HG03469 (cell line): ENCODE data around the gene MAGI1.

Experiments
- ATAC-seq: cut with Tn5 transposase; IDR thresholded peaks from one replicate; pipeline ENCODE4 v1.9.1; 2021; ENCODE audit warnings: mild to moderate bottlenecking, moderate library complexity, moderate number of reproducible peaks; ENCODE audit not compliant: unreplicated experiment

The MAGI1 gene

DNA sequence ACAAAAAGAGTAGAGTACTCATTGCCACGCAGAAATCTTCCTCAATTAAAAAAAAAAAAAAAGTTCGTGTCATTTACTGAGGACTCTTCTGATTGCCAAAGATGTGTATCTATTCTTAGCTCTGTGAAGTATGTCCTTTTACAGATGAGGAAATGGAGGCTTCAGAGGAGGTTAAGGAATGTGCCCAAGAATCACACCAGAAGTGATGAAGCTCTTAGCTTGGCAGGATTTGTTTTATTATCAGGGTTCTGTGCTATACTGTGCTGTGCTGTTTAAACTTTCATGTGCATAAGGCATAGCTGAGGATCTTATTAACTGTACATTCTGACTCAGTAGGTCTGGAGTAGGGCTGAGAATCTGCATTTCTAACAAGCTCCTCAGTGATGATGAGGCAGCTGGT is 685.8 kb downstream of the MAGI1 start:
- ATAC-seq, result no peak

DNA sequence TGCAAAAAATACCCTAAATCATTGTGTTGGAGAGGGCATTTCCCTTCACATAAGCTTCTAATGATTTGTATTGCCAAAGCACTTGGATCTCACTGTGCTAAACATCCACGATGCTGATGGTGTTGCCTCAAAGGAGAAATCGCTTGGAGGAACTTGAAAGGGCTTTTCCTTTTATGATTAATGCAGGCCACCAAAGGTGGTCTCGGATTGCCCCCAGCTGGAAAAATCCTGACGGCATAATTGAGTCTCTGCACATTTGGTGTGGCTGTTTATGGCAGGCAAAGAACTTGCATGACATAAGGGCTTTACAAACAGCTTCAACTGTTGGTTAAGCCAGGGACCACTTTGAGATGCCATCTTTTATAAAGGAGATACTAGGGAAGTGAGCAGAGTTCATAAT is 687.0 kb downstream of the MAGI1 start:
- no peak for ATAC-seq

DNA sequence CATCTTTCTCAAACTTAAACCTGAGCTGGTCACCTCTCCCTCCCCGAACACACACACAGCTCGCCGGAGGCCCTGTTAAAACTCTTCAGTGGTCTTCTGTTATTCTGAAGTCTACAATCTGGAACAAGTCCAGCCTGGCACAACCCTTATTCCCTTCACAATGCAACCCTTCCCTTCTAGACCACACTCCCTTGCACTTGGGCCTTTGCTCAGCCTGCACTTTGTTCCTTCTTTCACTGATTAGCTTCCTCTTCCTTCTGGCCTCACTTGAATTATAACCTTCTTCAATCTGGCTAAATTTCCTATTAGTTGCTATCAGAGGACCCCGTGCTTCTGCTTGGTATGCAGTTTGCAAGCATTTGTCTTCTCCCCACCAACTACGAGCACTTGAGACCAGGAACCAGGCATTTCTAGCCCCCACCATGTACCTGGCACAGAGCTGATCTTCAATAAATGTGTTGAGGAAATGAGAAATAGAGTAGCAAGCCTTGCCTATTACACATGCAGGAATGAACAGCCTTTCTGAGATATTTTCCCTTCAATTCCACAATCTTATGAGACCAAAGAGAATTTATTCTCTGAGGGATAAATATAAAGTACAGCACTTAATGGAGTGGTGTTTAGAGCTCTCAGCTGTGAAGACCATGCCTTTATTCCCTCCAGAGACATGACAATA is 687.8 kb downstream of the MAGI1 start:
- no peak for ATAC-seq

GRCh38 chr3:65348398-65348995 is 690.2 kb downstream of the MAGI1 start:
- no peak for ATAC-seq

- no peak for ATAC-seq
These were observed 691.6 kb downstream of the MAGI1 start for GRCh38 chr3:65347166-65347565.

DNA sequence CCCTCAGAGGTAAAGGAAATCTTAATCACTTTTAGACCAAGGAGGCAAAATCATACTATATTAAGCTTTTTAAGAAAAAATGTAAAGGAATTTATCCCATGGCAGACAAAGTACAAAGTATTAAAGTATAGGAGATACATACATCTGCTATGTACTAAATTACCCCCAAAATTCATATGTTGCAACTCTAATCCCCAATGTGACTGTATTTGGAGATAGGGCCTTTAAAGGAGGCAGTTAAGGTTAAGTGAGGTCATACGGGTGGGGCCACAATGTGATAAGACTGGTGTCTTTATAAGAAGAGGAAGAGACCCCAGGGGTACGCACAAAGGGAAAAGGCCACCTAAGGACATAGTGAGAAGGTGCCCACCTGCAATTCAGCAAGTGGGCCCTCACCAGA is 693.9 kb downstream of the MAGI1 start:
- ATAC-seq, result no peak

GRCh38 chr3:65344444-65344843 is 694.3 kb downstream of the MAGI1 start:
- no peak for ATAC-seq

GRCh38 chr3:65343736-65344135 is 695.0 kb downstream of the MAGI1 start:
- no peak for ATAC-seq

DNA sequence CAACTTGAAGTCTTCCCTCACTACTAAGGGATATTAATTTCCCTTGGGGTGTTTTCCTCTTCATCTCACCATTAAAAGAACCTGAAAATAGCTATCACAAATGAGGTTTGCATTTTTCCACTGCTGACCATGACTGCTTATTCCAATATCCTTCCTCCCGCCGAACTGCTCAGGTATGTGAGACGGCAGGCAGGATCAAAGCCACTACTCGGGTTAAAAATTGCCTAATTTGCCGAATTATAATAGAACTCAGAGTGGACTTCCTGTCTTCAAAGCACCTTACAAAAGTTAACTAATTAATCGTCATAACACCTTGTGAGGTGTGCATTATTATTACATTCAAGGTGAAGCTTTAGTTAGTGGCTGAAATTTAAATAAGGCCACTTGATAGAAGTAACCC is 695.7 kb downstream of the MAGI1 start:
- ATAC-seq, result no peak

GRCh38 chr3:65342084-65342683 is 696.5 kb downstream of the MAGI1 start:
- ATAC-seq, result no peak

- ATAC-seq, result no peak
These were observed 699.5 kb downstream of the MAGI1 start for GRCh38 chr3:65339192-65339740.

GRCh38 chr3:65338571-65338970 is 700.1 kb downstream of the MAGI1 start:
- no peak for ATAC-seq

GRCh38 chr3:65335587-65335986 is 703.1 kb downstream of the MAGI1 start:
- ATAC-seq, result no peak

- no peak for ATAC-seq
These were observed 704.6 kb downstream of the MAGI1 start for GRCh38 chr3:65334045-65334665.

DNA sequence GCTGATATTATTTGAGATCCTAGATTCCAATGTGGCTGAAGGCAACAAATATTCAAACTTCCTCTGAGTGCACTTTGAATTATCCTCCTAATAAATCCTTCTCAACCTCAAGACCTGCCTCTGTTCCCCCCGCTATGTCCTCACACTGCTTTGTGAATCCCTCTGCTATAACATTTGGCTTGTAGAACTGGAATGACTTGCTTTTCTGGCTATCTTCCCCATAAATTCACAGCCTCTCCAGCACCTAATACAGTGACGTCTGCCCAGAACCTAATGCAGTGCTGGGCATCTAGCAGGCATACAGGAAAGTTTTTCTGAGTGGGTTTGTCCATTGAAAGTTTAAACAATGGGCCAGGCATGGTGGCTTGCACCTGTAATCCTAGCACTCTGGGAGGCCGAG is 707.0 kb downstream of the MAGI1 start:
- no peak for ATAC-seq

DNA sequence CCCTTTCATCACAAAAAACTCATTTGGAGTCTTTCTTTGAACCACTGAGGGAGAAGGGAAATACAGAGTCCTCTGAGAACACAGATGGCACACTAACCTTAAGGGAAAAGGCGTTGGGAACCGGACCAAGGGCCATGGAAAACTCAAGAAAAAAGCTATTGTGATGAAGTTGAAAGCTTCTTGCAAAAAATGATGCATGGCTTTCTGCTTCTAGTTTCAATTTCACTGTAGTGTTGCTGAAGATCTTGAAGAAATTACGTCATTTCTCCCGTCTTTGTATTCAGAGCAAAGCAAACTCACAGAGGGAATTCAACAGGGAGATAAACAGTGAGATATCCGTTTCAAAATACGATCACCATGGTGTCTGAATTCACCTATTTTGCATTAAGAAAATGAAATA is 708.6 kb downstream of the MAGI1 start:
- no peak for ATAC-seq

GRCh38 chr3:65328148-65328547 is 710.6 kb downstream of the MAGI1 start:
- ATAC-seq, result no peak

- ATAC-seq, result no peak
These were observed 712.1 kb downstream of the MAGI1 start for GRCh38 chr3:65326574-65326973.

DNA sequence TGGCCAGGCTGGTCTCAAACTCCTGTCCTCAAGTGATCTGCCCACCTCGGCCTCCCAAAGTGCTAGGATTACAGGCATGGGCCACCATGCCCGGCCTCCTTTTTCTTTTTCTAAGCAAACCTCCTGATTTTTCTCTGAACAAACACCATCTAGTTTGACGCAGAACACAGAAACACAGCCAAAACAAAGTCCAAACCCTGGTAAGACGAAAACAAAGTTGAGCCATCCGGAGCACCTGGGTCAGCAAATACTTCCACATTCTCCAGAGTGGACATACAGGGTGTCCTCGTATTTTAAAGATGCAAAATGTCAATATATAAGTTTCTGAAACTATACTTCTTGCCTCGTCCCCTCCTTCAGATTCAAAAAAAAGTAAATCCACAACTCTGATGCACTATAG is 715.8 kb downstream of the MAGI1 start:
- ATAC-seq, result no peak

DNA sequence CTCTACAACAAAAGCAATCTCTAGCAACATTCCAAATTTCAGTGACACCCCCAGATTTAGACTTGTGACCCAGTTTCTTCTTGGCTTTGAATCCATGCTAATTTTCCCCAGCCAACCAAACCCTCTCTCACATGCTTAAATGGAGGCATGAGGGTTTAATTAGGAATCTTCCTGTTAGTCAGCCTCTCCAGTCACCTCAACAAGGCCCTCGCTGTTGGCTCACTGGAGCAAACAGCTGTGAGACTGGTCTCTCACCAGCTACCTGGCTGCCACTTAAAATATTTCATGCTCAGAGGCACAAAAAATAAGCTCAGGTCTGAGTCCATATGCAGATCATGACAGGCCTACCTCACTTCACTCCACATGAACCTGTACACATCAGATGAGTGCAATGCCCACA is 720.5 kb downstream of the MAGI1 start:
- ATAC-seq, result no peak

DNA sequence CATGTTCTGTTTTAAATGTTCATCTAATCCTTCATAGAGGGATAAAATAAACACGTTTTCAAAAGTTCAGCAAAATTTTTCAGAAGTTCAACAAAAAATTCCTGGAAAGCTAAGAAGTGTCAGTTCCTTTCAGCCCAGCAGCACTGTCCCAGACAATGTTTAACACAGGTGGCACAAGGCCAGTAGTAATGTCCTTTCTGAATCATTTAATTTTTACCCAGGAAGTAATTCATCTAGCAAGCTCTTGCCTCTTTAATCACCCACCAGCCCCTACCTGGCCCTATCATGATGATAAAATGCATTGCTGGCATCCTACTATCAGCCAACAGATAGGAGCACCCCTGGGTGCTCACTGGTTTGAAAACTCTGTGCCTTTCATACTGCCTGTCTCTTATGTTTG is 723.8 kb downstream of the MAGI1 start:
- no peak for ATAC-seq

DNA sequence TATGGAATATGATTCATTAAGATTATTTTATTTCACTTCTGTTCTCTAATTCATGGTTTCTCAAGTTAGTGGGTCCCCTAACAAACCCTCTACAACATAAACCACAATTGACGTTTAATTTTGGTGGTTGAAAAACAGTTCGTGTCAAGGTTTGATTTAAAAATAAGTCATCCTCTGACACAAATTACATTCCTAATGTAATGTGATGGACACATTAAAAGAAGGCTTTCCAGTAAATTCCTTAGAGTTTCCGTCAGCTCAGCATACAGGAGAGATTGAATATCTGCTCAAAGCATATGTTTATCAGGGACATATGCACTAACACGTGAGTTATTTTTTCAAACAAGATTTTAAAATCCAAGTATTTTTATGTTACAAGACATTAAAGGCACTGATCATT is 724.4 kb downstream of the MAGI1 start:
- ATAC-seq, result no peak
